ENCODE measurements around the gene PRDM2.

GRCh38 chr1:13801232-13801631, 101.2 kb downstream of the PRDM2 start:
- TF ChIP-seq CTCF (IDR thresholded peaks at IDR 0.05; ENCODE audit: poor library complexity), result no peak
- no peak for TF ChIP-seq EZH2phosphoT487 (IDR thresholded peaks at IDR 0.05; ENCODE audit: low read depth, severe bottlenecking, unreplicated experiment)
